ENCODE measurements around the gene PITHD1.
A peak's percentile ranks its signal among the peaks of the same experiment; 100 is the strongest.

PITHD1 gene

GRCh38 chr1:23759277-23759676 lies 18.9 kb upstream of the PITHD1 start:
- no peak for TF ChIP-seq CEBPB (IDR thresholded peaks at IDR 0.05)

- TF ChIP-seq REST (IDR thresholded peaks at IDR 0.05; ENCODE audit: low read depth), result no peak
- TF ChIP-seq TCF12 (IDR thresholded peaks at IDR 0.05; ENCODE audit: low read depth), result no peak
These were observed 15.1 kb upstream of the PITHD1 start for GRCh38 chr1:23763041-23763577.

GRCh38 chr1:23768733-23769132 lies 9.5 kb upstream of the PITHD1 start:
- TF ChIP-seq CEBPB (IDR thresholded peaks at IDR 0.05), result no peak
- no peak for TF ChIP-seq TCF12 (IDR thresholded peaks at IDR 0.05; ENCODE audit: low read depth)
- no peak for TF ChIP-seq EP300 (IDR thresholded peaks at IDR 0.05; ENCODE audit: borderline replicate concordance)
- TF ChIP-seq MAX (IDR thresholded peaks at IDR 0.05), result no peak
- no peak for TF ChIP-seq EGR1 (IDR thresholded peaks at IDR 0.05)
- TF ChIP-seq REST (IDR thresholded peaks at IDR 0.05; ENCODE audit: low read depth), result no peak
- TF ChIP-seq TAF1 (IDR thresholded peaks at IDR 0.05; ENCODE audit: low read depth), result no peak
- TF ChIP-seq ZBTB7A (IDR thresholded peaks at IDR 0.05; ENCODE audit: low read depth), result no peak
- TF ChIP-seq USF1 (IDR thresholded peaks at IDR 0.05), result no peak
- no peak for TF ChIP-seq TEAD4 (IDR thresholded peaks at IDR 0.05)
- no peak for TF ChIP-seq NFIC (IDR thresholded peaks at IDR 0.05)
- TF ChIP-seq CREB1 (IDR thresholded peaks at IDR 0.05; ENCODE audit: low read depth), result no peak
- TF ChIP-seq FOXM1 (IDR thresholded peaks at IDR 0.05; ENCODE audit: borderline replicate concordance, low read depth), result no peak
- TF ChIP-seq YY1 (IDR thresholded peaks at IDR 0.05; ENCODE audit: low read depth), result no peak
- no peak for TF ChIP-seq RAD21 (IDR thresholded peaks at IDR 0.05; ENCODE audit: low read depth)

GRCh38 chr1:23772049-23772853 lies 6.0 kb upstream of the PITHD1 start:
- TF ChIP-seq RAD21 (IDR thresholded peaks at IDR 0.05; ENCODE audit: low read depth), result peak; percentile 84
- TF ChIP-seq YY1 (IDR thresholded peaks at IDR 0.05; ENCODE audit: low read depth), result no peak

GRCh38 chr1:23772854-23773242 lies 5.4 kb upstream of the PITHD1 start:
- TF ChIP-seq USF1 (IDR thresholded peaks at IDR 0.05), result no peak
- TF ChIP-seq EGR1 (IDR thresholded peaks at IDR 0.05), result no peak
- TF ChIP-seq CREB1 (IDR thresholded peaks at IDR 0.05; ENCODE audit: low read depth), result no peak
- TF ChIP-seq EP300 (IDR thresholded peaks at IDR 0.05; ENCODE audit: borderline replicate concordance), result no peak
- TF ChIP-seq TAF1 (IDR thresholded peaks at IDR 0.05; ENCODE audit: low read depth), result no peak
- no peak for TF ChIP-seq NFIC (IDR thresholded peaks at IDR 0.05)
- no peak for TF ChIP-seq RAD21 (IDR thresholded peaks at IDR 0.05; ENCODE audit: low read depth)
- no peak for TF ChIP-seq REST (IDR thresholded peaks at IDR 0.05; ENCODE audit: low read depth)
- TF ChIP-seq MAX (IDR thresholded peaks at IDR 0.05), result no peak
- TF ChIP-seq YY1 (IDR thresholded peaks at IDR 0.05; ENCODE audit: low read depth), result no peak
- TF ChIP-seq ZBTB7A (IDR thresholded peaks at IDR 0.05; ENCODE audit: low read depth), result no peak
- no peak for TF ChIP-seq FOXM1 (IDR thresholded peaks at IDR 0.05; ENCODE audit: borderline replicate concordance, low read depth)
- no peak for TF ChIP-seq TEAD4 (IDR thresholded peaks at IDR 0.05)
- no peak for TF ChIP-seq TCF12 (IDR thresholded peaks at IDR 0.05; ENCODE audit: low read depth)
- TF ChIP-seq CEBPB (IDR thresholded peaks at IDR 0.05), result no peak

Data from Ishikawa (cell line).